SIG-M5 treated with dmso at 0.1 percent for 504 hours (cell line): ENCODE data around the gene MALAT1.

Experiments used
- DNase-seq: peaks from one replicate; lab custom pipeline; 2025; ENCODE audit not compliant: unreplicated experiment; lab: John Stamatoyannopoulos, UW

MALAT1 gene

DNA sequence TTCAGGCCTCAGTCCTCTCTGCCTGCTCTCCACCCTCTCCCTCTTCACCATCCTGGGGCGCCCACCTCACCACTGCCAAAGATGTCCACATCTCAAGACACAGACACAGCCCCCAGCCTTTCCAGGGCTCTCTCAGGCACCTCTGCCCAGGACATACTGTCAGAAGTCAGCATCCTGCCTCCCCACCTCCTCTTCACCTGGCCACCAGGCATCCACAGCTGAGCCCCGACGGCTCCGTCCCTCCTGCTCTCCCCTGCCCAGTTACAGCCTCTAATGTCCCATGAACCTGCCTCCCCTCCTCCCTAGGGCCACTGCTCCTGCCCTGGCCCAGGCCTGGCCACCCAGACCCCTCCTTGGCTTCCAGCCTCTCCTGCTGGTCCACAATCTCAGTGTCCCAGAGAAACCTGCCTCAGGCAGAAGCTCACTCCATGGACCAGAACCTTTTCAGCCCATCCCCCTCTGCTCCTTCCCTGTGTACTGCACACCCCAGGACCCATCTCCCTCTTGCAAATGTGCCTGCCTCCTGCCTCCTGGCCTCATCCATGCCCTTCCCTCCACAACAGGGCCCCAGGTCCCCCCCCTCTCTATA, 56.1 kb downstream of the MALAT1 start:
- no peak for DNase-seq

DNA sequence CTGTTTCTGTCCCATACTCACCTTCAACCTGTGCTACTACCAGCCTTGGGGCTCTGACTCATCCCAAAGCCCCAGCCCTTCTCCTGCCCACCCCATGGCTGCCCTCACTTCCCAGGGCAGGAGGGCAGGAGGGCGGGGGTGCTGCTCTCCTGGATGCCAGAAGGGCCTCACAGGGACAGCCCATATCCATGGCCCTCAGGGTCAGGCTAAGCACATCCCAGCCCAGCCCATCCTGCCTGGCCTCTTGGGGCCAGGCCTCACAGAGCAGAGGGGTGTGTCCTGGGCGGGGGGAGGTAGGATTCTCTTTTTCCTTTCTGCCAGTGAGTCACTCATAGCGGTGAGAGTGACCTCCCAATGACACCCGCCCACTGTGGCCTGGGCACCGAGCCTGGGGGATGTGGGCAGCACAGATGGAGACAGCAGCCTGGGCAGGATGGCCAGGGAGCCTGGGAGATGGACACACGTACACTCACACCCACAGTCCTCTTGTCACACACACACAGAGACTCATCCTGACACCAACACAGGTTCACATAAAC, 56.9 kb downstream of the MALAT1 start:
- no peak for DNase-seq
